Stimulated activated effector memory CD8-positive, alpha-beta T cell treated with anti-CD3 and anti-CD28 coated beads, Interleukin-12 subunit alpha, Interleukin-12 subunit beta, amount 100 ng/mL, for 72 hours (primary cell): ENCODE data around the gene MRTFB.

ENCODE experiments used
- ATAC-seq: fragments of 150-1000 bp; cut with Tn5 transposase; 2 replicates; pipeline ENCODE4 v1.10.0; 2021
- DNase-seq, 2 donors: peaks; one replicate each; pipeline ENCODE4 v3.0.0; 2021 to 2022; ENCODE audit warnings: low spot score in 2 of 2
- H3K27ac Mint-ChIP-seq: one replicate; pipeline ENCODE4 v1.8.0; 2022; ENCODE audit warnings: mild to moderate bottlenecking, mixed read lengths
- H3K36me3 Mint-ChIP-seq: one replicate; pipeline ENCODE4 v1.8.0; 2022; ENCODE audit warnings: mild to moderate bottlenecking, mixed read lengths
- H3K4me1 Mint-ChIP-seq: one replicate; pipeline ENCODE4 v1.8.0; 2022; ENCODE audit warnings: mixed read lengths
- H3K4me3 Mint-ChIP-seq: one replicate; pipeline ENCODE4 v1.8.0; 2022; ENCODE audit warnings: mild to moderate bottlenecking, mixed read lengths
- H3K9me3 Mint-ChIP-seq: one replicate; pipeline ENCODE4 v1.8.0; 2022; ENCODE audit warnings: mixed read lengths

MRTFB gene

GRCh38 chr16:14302031-14302398 lies 230.9 kb downstream of the MRTFB start:
- peak overlapping the region; percentile 74 for H3K4me3 Mint-ChIP-seq
- peaks cover 18% of the 10 kb centered on the region for H3K4me1 Mint-ChIP-seq
- H3K36me3 Mint-ChIP-seq: no peaks in the 10 kb centered on the region
- H3K9me3 Mint-ChIP-seq: no peaks in the 10 kb centered on the region
- DNase-seq (no peak), ATAC-seq (peak; percentile 65)
- no peak overlapping the region for H3K27ac Mint-ChIP-seq

GRCh38 chr16:14302399-14303181 lies 231.5 kb downstream of the MRTFB start:
- no peak overlapping the region for H3K27ac Mint-ChIP-seq
- H3K9me3 Mint-ChIP-seq: no peaks in the 10 kb centered on the region
- peaks cover 18% of the 10 kb centered on the region for H3K4me1 Mint-ChIP-seq
- ATAC-seq (peak; percentile 37), DNase-seq (no peak)
- H3K36me3 Mint-ChIP-seq: no peaks in the 10 kb centered on the region
- H3K4me3 Mint-ChIP-seq: peak overlapping the region; percentile 74

GRCh38 chr16:14303182-14303618 lies 232.1 kb downstream of the MRTFB start:
- H3K9me3 Mint-ChIP-seq: no peaks in the 10 kb centered on the region
- H3K4me1 Mint-ChIP-seq: peaks cover 18% of the 10 kb centered on the region
- peak overlapping the region; percentile 74 for H3K4me3 Mint-ChIP-seq
- H3K27ac Mint-ChIP-seq: no peak overlapping the region
- no peaks in the 10 kb centered on the region for H3K36me3 Mint-ChIP-seq
- ATAC-seq: no peak
- no peak for DNase-seq

- Mint-ChIP-seq H3K4me3 (peak overlapping the region; percentile 74), H3K27ac (no peak overlapping the region), H3K36me3 (no peaks in the 10 kb centered on the region), H3K9me3 (no peaks in the 10 kb centered on the region), H3K4me1 (peaks cover 18% of the 10 kb centered on the region)
- ATAC-seq (no peak), DNase-seq (no peak)
These were observed 232.7 kb downstream of the MRTFB start for GRCh38 chr16:14303639-14304394.

GRCh38 chr16:14304891-14305460 lies 233.9 kb downstream of the MRTFB start:
- Mint-ChIP-seq H3K4me1 (peaks cover 28% of the 10 kb centered on the region), H3K27ac (no peak overlapping the region), H3K4me3 (no peak overlapping the region)

GRCh38 chr16:14306485-14307058 lies 235.5 kb downstream of the MRTFB start:
- ATAC-seq (no peak), DNase-seq (no peak)
- no peaks in the 10 kb centered on the region for H3K36me3 Mint-ChIP-seq
- no peak overlapping the region for H3K4me3 Mint-ChIP-seq
- H3K27ac Mint-ChIP-seq: no peak overlapping the region
- H3K4me1 Mint-ChIP-seq: peaks cover 16% of the 10 kb centered on the region
- no peaks in the 10 kb centered on the region for H3K9me3 Mint-ChIP-seq

More at GRCh38 chr16:14304891-14305460, 233.9 kb downstream of the MRTFB start:
- Mint-ChIP-seq H3K9me3 (no peaks in the 10 kb centered on the region), H3K36me3 (no peaks in the 10 kb centered on the region)
- ATAC-seq: no peak
- DNase-seq: no peak

GRCh38 chr16:14307059-14307526 lies 236.0 kb downstream of the MRTFB start:
- ATAC-seq (no peak), DNase-seq (no peak)
- no peaks in the 10 kb centered on the region for H3K9me3 Mint-ChIP-seq
- no peaks in the 10 kb centered on the region for H3K36me3 Mint-ChIP-seq
- no peak overlapping the region for H3K4me3 Mint-ChIP-seq
- H3K4me1 Mint-ChIP-seq: peaks cover 15% of the 10 kb centered on the region
- no peak overlapping the region for H3K27ac Mint-ChIP-seq

- H3K36me3 Mint-ChIP-seq: no peaks in the 10 kb centered on the region
- DNase-seq (no peak), ATAC-seq (no peak)
- H3K27ac Mint-ChIP-seq: no peak overlapping the region
- no peaks in the 10 kb centered on the region for H3K9me3 Mint-ChIP-seq
- H3K4me3 Mint-ChIP-seq: no peak overlapping the region
- peaks cover 15% of the 10 kb centered on the region for H3K4me1 Mint-ChIP-seq
These were observed 236.6 kb downstream of the MRTFB start for GRCh38 chr16:14307527-14308367.

- DNase-seq: no peak
- Mint-ChIP-seq H3K36me3 (no peaks in the 10 kb centered on the region), H3K4me3 (no peak overlapping the region), H3K27ac (no peak overlapping the region), H3K4me1 (peaks cover 11% of the 10 kb centered on the region), H3K9me3 (no peaks in the 10 kb centered on the region)
- no peak for ATAC-seq
These were observed 237.2 kb downstream of the MRTFB start for GRCh38 chr16:14308368-14308723.

GRCh38 chr16:14309001-14309886 lies 238.1 kb downstream of the MRTFB start:
- Mint-ChIP-seq H3K9me3 (no peaks in the 10 kb centered on the region), H3K4me3 (peak overlapping the region; percentile 50), H3K36me3 (no peaks in the 10 kb centered on the region), H3K4me1 (peaks cover 11% of the 10 kb centered on the region), H3K27ac (peak overlapping the region; percentile 69)
- DNase-seq (no peak), ATAC-seq (peak; percentile 27)

GRCh38 chr16:14309906-14310305 lies 238.8 kb downstream of the MRTFB start:
- Mint-ChIP-seq H3K4me1 (peaks cover 11% of the 10 kb centered on the region), H3K4me3 (peak overlapping the region; percentile 50), H3K36me3 (no peaks in the 10 kb centered on the region), H3K27ac (peak overlapping the region; percentile 69), H3K9me3 (no peaks in the 10 kb centered on the region)
- DNase-seq (no peak), ATAC-seq (no peak)

- Mint-ChIP-seq H3K36me3 (no peaks in the 10 kb centered on the region), H3K9me3 (no peaks in the 10 kb centered on the region), H3K4me3 (no peak overlapping the region), H3K4me1 (peaks cover 11% of the 10 kb centered on the region), H3K27ac (no peak overlapping the region)
- ATAC-seq (no peak), DNase-seq (no peak)
These were observed 239.4 kb downstream of the MRTFB start for GRCh38 chr16:14310519-14310991.

- no peaks in the 10 kb centered on the region for H3K36me3 Mint-ChIP-seq
- DNase-seq: no peak
- peaks cover 10% of the 10 kb centered on the region for H3K4me1 Mint-ChIP-seq
- H3K4me3 Mint-ChIP-seq: no peak overlapping the region
- H3K27ac Mint-ChIP-seq: no peak overlapping the region
- no peak for ATAC-seq
- H3K9me3 Mint-ChIP-seq: no peaks in the 10 kb centered on the region
These were observed 243.0 kb downstream of the MRTFB start for GRCh38 chr16:14314116-14314515.
